ENCODE measurements around the gene RELN. TPM values are rescaled to one million over a fixed set of nuclear protein-coding genes. Genes with fewer than 3 reads are reported as not detected.

RELN gene
- total RNA-seq, 5 donors from 2014 or later (not counting 1 experiment from before 2014, with no cell fraction given) = 0.20 to 0.50 (median 0.41) TPM; not detected in 2

- Histone ChIP-seq H3K36me3 (ENCODE audit: control insufficient read depth in 2 of 2, extremely low read depth in 1 of 2, insufficient read depth in 1 of 2, low read length in 1 of 2) (no peaks in the 10 kb centered on the region), H3K27me3 (replicated peaks in 1 of 2; ENCODE audit: control insufficient read depth in 2 of 2, extremely low read depth in 1 of 2, insufficient read depth in 2 of 2, low read length in 1 of 2) (peaks cover 0 to 2% of the 10 kb centered on the region in 2 experiments), H3K4me1 (ENCODE audit: control insufficient read depth in 1 of 2, extremely low read depth in 1 of 2, insufficient read depth in 2 of 2, low read length in 2 of 2) (no peaks in the 10 kb centered on the region), H3K4me3 (ENCODE audit: control insufficient read depth in 1 of 2, extremely low read depth in 1 of 2, low read length in 1 of 2) (no peak overlapping the region), H3K27ac (ENCODE audit: low read length) (no peak overlapping the region), H3K9me3 (no peaks in the 10 kb centered on the region)
- WGBS (ENCODE audit: insufficient coverage) = 40% methylated on average over 1 of the region's 5 CpGs
- H3K36me3 Mint-ChIP-seq = no peaks in the 10 kb centered on the region
- no peak for DNase-seq
- ChIA-PET POLR2A (no interaction called here), CTCF (no interaction called here)
- H3K9me3 Mint-ChIP-seq = no peaks in the 10 kb centered on the region
- H3K27me3 Mint-ChIP-seq = peaks cover 0 to 11% of the 10 kb centered on the region in 2 donors
- H3K27ac Mint-ChIP-seq = no peak overlapping the region
- no peaks in the 10 kb centered on the region for H3K4me1 Mint-ChIP-seq
- no peak overlapping the region for H3K4me3 Mint-ChIP-seq
- no peak for ATAC-seq (replicated peaks in 1 of 4)
Measured at GRCh38 chr7:103632005-103632639, 357.3 kb downstream of the RELN start.

GRCh38 chr7:103630318-103630717 is 359.1 kb downstream of the RELN start:
- POLR2A ChIA-PET = no interaction called here
- H3K27me3 ChIP-seq (replicated peaks in 1 of 2; ENCODE audit: control insufficient read depth in 2 of 2, extremely low read depth in 1 of 2, insufficient read depth in 2 of 2, low read length in 1 of 2) = peaks cover 0 to 2% of the 10 kb centered on the region in 2 experiments
- no peak overlapping the region for H3K4me3 Mint-ChIP-seq

GRCh38 chr7:103628742-103629141 is 360.7 kb downstream of the RELN start:
- ATAC-seq (replicated peaks in 1 of 4) (no peak), DNase-seq (no peak)
- Mint-ChIP-seq H3K27ac (no peak overlapping the region), H3K9me3 (no peaks in the 10 kb centered on the region), H3K4me3 (no peak overlapping the region), H3K4me1 (no peaks in the 10 kb centered on the region), H3K27me3 (peaks cover 0 to 7% of the 10 kb centered on the region in 2 donors), H3K36me3 (no peaks in the 10 kb centered on the region)
- H3K4me3 ChIP-seq (ENCODE audit: control insufficient read depth in 1 of 2, extremely low read depth in 1 of 2, low read length in 1 of 2) = no peak overlapping the region
- peaks cover 0 to 2% of the 10 kb centered on the region in 2 experiments for H3K27me3 ChIP-seq (replicated peaks in 1 of 2; ENCODE audit: control insufficient read depth in 2 of 2, extremely low read depth in 1 of 2, insufficient read depth in 2 of 2, low read length in 1 of 2)
- no peaks in the 10 kb centered on the region for H3K9me3 ChIP-seq
- no peaks in the 10 kb centered on the region for H3K36me3 ChIP-seq (ENCODE audit: control insufficient read depth in 2 of 2, extremely low read depth in 1 of 2, insufficient read depth in 1 of 2, low read length in 1 of 2)
- WGBS (ENCODE audit: insufficient coverage) = no CpG with 5 or more reads among the region's 2 CpGs
- ChIA-PET CTCF (no interaction called here), POLR2A (interaction anchor here in 1 of 2 donors (0.6 kb wide), 1 partner anchor 12 kb away, joined by 3 read pairs; no protein-coding TSS in a partner anchor)
- H3K27ac ChIP-seq (ENCODE audit: low read length) = no peak overlapping the region
- H3K4me1 ChIP-seq (ENCODE audit: control insufficient read depth in 1 of 2, extremely low read depth in 1 of 2, insufficient read depth in 2 of 2, low read length in 2 of 2) = no peaks in the 10 kb centered on the region

More at GRCh38 chr7:103630318-103630717, 359.1 kb downstream of the RELN start:
- no CpG with 5 or more reads among the region's 2 CpGs for WGBS (ENCODE audit: insufficient coverage)
- no peak overlapping the region for H3K27ac ChIP-seq (ENCODE audit: low read length)
- no peaks in the 10 kb centered on the region for H3K36me3 ChIP-seq (ENCODE audit: control insufficient read depth in 2 of 2, extremely low read depth in 1 of 2, insufficient read depth in 1 of 2, low read length in 1 of 2)
- H3K4me1 Mint-ChIP-seq = no peaks in the 10 kb centered on the region
- no peak for DNase-seq
- no peak overlapping the region for H3K4me3 ChIP-seq (ENCODE audit: control insufficient read depth in 1 of 2, extremely low read depth in 1 of 2, low read length in 1 of 2)
- no peaks in the 10 kb centered on the region for H3K9me3 Mint-ChIP-seq
- H3K9me3 ChIP-seq = no peaks in the 10 kb centered on the region
- no peaks in the 10 kb centered on the region for H3K4me1 ChIP-seq (ENCODE audit: control insufficient read depth in 1 of 2, extremely low read depth in 1 of 2, insufficient read depth in 2 of 2, low read length in 2 of 2)
- ATAC-seq (replicated peaks in 1 of 4) = no peak
- H3K27ac Mint-ChIP-seq = no peak overlapping the region
- peaks cover 0 to 11% of the 10 kb centered on the region in 2 donors for H3K27me3 Mint-ChIP-seq
- no peaks in the 10 kb centered on the region for H3K36me3 Mint-ChIP-seq
- CTCF ChIA-PET = no interaction called here

- ATAC-seq (replicated peaks in 1 of 4) = no peak
- no peak overlapping the region for H3K4me3 Mint-ChIP-seq
- H3K36me3 Mint-ChIP-seq = no peaks in the 10 kb centered on the region
- H3K27ac ChIP-seq (ENCODE audit: low read length) = no peak overlapping the region
- H3K4me1 Mint-ChIP-seq = no peaks in the 10 kb centered on the region
- ChIA-PET POLR2A (no interaction called here), CTCF (no interaction called here)
- WGBS (ENCODE audit: insufficient coverage) = no CpG with 5 or more reads among the region's 1 CpG
- no peak for DNase-seq
- H3K27ac Mint-ChIP-seq = no peak overlapping the region
- peaks cover 0 to 3% of the 10 kb centered on the region in 2 donors for H3K27me3 Mint-ChIP-seq
- no peaks in the 10 kb centered on the region for H3K27me3 ChIP-seq (replicated peaks in 1 of 2; ENCODE audit: control insufficient read depth in 2 of 2, extremely low read depth in 1 of 2, insufficient read depth in 2 of 2, low read length in 1 of 2)
- H3K4me3 ChIP-seq (ENCODE audit: control insufficient read depth in 1 of 2, extremely low read depth in 1 of 2, low read length in 1 of 2) = no peak overlapping the region
- no peaks in the 10 kb centered on the region for H3K9me3 ChIP-seq
- no peaks in the 10 kb centered on the region for H3K36me3 ChIP-seq (ENCODE audit: control insufficient read depth in 2 of 2, extremely low read depth in 1 of 2, insufficient read depth in 1 of 2, low read length in 1 of 2)
- no peaks in the 10 kb centered on the region for H3K9me3 Mint-ChIP-seq
- no peaks in the 10 kb centered on the region for H3K4me1 ChIP-seq (ENCODE audit: control insufficient read depth in 1 of 2, extremely low read depth in 1 of 2, insufficient read depth in 2 of 2, low read length in 2 of 2)
Measured at GRCh38 chr7:103626776-103627175, 362.7 kb downstream of the RELN start.

GRCh38 chr7:103622274-103622673 is 367.2 kb downstream of the RELN start:
- H3K9me3 Mint-ChIP-seq = no peaks in the 10 kb centered on the region
- Histone ChIP-seq H3K4me1 (ENCODE audit: control insufficient read depth in 1 of 2, extremely low read depth in 1 of 2, insufficient read depth in 2 of 2, low read length in 2 of 2) (no peaks in the 10 kb centered on the region), H3K9me3 (no peaks in the 10 kb centered on the region), H3K4me3 (ENCODE audit: control insufficient read depth in 1 of 2, extremely low read depth in 1 of 2, low read length in 1 of 2) (no peak overlapping the region), H3K27ac (ENCODE audit: low read length) (no peak overlapping the region), H3K36me3 (ENCODE audit: control insufficient read depth in 2 of 2, extremely low read depth in 1 of 2, insufficient read depth in 1 of 2, low read length in 1 of 2) (no peaks in the 10 kb centered on the region), H3K27me3 (replicated peaks in 1 of 2; ENCODE audit: control insufficient read depth in 2 of 2, extremely low read depth in 1 of 2, insufficient read depth in 2 of 2, low read length in 1 of 2) (peaks cover 0 to 6% of the 10 kb centered on the region in 2 experiments)
- no peaks in the 10 kb centered on the region for H3K4me1 Mint-ChIP-seq
- H3K27me3 Mint-ChIP-seq = peaks cover 6 to 16% of the 10 kb centered on the region in 2 donors
- no peak overlapping the region for H3K27ac Mint-ChIP-seq
- H3K36me3 Mint-ChIP-seq = no peaks in the 10 kb centered on the region
- ChIA-PET CTCF (no interaction called here), POLR2A (no interaction called here)
- DNase-seq (no peak), ATAC-seq (replicated peaks in 1 of 4) (no peak)
- no peak overlapping the region for H3K4me3 Mint-ChIP-seq

- WGBS (ENCODE audit: insufficient coverage) = 26% methylated on average over 2 of the region's 3 CpGs
- no peaks in the 10 kb centered on the region for H3K36me3 ChIP-seq (ENCODE audit: control insufficient read depth in 2 of 2, extremely low read depth in 1 of 2, insufficient read depth in 1 of 2, low read length in 1 of 2)
- ChIA-PET CTCF (no interaction called here), POLR2A (no interaction called here)
- Mint-ChIP-seq H3K4me3 (no peak overlapping the region), H3K36me3 (no peaks in the 10 kb centered on the region), H3K9me3 (no peaks in the 10 kb centered on the region), H3K27ac (no peak overlapping the region), H3K4me1 (no peaks in the 10 kb centered on the region), H3K27me3 (peaks cover 3 to 17% of the 10 kb centered on the region in 2 donors)
- peaks cover 2% of the 10 kb centered on the region in 2 experiments for H3K27me3 ChIP-seq (replicated peaks in 1 of 2; ENCODE audit: control insufficient read depth in 2 of 2, extremely low read depth in 1 of 2, insufficient read depth in 2 of 2, low read length in 1 of 2)
- ATAC-seq (replicated peaks in 1 of 4) = no peak
- no peaks in the 10 kb centered on the region for H3K9me3 ChIP-seq
- H3K4me1 ChIP-seq (ENCODE audit: control insufficient read depth in 1 of 2, extremely low read depth in 1 of 2, insufficient read depth in 2 of 2, low read length in 2 of 2) = no peaks in the 10 kb centered on the region
- no peak for DNase-seq
- no peak overlapping the region for H3K27ac ChIP-seq (ENCODE audit: low read length)
- no peak overlapping the region for H3K4me3 ChIP-seq (ENCODE audit: control insufficient read depth in 1 of 2, extremely low read depth in 1 of 2, low read length in 1 of 2)
Measured at GRCh38 chr7:103613655-103614642, 375.5 kb downstream of the RELN start.
